NCI-H82 treated with DMSO at 0.1 percent for 48 hours (cell line): ENCODE measurements around the gene SCRN2.

Experiments
- DNase-seq: peaks from one replicate; lab custom pipeline; 2025; ENCODE audit not compliant: unreplicated experiment; lab: John Stamatoyannopoulos, UW

Gene SCRN2

DNA sequence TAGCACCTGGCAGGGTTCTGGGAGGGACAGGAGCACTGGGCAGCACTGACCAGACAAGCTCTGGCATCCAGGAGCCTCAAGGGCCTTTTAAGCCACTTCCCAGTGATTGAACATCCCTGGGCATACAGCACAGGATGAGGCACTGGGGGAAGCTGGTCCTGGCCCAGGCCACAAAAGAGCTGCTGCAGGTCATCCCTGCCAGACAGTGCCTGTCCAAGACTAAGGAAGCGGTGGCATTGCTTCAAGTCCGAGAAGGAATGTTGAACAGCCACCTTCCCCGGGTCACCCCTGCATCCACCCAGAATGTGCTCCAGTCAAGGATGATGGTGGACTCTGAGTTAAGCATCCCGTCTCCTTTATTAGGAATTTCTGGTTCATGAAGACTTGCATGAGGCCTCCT lies 18.3 kb downstream of the SCRN2 start:
- DNase-seq = no peak

DNA sequence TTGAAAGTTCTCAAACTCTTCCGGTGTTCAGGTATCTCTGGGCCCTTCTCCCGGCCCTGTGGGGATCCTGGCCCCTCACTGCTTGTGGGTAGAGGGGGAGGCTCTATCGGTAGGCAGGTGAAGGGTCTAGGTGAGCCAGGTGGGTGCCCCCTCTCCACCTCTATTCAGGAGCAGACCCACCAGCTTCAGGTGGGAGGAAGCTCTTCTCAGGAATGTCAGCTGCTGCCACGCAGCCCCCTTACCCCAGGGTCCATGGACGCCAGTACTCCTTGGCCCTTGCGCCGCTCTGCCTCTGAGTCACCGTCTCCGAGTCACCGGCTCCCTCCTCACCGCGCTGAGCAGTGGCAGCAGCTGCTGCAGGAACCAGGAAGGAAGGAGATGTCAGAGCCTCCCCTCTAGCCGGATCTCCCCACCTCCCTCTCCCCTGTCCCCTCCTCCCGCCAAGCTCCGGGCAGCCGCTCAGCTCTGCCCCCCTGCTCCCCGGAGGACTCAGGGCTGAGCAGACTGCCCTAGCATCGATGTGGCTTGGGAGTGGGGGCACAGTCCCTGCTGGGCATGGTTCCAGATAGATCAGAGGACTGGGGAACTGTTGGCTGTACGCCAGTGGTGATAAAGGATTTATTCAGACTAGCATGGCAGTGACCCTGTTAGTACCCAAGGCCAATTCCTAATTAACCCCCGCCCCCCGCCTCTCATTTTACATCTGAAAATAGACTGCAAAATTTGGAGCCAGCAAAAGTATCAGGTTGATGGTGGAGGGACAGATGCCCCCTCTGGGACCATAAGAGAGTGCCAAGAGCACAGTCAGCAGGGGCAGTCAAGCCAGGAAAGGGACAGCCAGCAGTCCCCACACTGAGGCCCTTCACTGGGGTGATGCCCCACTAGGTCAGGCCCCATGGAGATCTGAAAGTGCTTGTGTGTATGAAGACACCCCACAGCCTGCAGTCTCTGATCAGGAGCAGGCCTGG lies 19.4 kb downstream of the SCRN2 start, which contains the start of gene OSBPL7:
Gene OSBPL7, minus strand, starts transcription at position 371 of the 968 bp plus-strand sequence. CDS start 1,516 bp downstream, outside the sequence.
- peak; percentile 75 for DNase-seq

DNA sequence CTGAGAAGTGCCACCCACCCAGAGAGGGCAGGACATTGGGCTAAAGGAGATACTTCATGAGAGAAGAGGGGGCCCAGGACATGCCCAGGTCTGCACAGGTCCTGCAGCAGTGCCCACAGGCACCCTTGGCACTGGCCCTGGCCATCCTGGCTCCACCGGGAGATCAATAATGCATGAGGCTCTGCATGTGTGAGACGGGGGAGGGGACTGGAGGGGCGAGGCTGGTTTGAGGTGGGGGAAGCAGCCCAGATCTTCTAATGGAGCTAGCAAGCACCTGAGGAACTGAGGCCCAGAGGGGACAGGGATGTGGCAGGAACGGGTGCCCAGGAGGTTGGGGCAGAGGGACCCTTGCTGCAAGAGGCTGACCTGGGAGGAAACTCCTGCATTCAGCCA lies 20.0 kb downstream of the SCRN2 start:
- DNase-seq = no peak

DNA sequence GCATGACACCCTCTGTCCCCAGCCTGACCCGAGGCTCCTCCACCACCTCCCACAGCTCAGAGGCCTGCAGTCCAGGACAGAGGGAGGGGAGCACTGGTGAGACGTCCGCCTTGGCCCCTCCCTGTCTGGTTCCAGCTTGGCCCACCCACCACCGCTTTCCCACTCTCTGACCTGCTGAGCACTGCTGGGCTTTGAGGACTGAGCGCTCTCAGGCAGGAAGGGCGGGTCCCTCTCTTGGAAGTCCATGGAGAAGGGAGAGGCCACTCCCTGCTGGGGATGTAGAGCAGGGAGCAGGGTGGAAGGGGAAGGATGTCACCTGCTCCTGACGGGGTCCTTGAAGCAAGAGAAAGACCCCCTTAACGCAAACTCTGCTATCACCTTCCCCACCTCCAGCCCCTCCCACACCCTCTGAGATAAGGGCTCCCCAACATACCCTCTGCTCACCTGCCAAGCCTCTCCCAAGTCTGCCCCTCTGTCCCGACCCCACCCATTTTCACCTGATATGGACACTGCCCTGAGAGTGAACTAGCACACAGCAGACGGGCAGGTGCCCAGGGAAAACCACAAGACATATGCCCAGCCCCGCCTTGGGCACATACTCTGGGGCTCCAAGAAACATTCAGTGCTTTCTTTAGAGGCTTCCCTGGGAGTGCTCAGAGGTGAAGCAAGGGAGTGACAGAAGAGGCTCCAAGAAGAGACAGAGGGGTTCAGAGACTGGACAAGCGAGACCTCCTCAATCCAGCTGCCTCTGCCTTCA lies 20.9 kb downstream of the SCRN2 start:
- no peak for DNase-seq

DNA sequence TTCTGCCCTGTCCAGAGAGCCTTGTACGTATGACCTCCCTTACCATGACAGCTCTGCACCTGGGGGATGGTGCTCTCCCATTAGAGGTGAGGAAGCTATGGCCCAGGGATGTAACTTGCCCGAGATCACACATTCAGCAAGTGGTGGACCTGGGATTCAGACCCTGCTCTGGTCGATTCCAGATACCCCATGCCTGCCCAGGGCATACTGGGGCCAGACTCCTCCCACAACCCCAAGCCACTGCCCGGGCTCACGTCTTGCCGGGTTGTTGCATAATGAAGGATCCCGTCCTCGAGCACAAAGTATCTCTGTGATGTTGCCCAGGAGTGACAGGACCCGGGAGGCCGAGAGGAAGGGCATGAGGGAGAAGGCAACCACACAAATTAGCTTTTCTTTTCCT lies 21.6 kb downstream of the SCRN2 start:
- no peak for DNase-seq

DNA sequence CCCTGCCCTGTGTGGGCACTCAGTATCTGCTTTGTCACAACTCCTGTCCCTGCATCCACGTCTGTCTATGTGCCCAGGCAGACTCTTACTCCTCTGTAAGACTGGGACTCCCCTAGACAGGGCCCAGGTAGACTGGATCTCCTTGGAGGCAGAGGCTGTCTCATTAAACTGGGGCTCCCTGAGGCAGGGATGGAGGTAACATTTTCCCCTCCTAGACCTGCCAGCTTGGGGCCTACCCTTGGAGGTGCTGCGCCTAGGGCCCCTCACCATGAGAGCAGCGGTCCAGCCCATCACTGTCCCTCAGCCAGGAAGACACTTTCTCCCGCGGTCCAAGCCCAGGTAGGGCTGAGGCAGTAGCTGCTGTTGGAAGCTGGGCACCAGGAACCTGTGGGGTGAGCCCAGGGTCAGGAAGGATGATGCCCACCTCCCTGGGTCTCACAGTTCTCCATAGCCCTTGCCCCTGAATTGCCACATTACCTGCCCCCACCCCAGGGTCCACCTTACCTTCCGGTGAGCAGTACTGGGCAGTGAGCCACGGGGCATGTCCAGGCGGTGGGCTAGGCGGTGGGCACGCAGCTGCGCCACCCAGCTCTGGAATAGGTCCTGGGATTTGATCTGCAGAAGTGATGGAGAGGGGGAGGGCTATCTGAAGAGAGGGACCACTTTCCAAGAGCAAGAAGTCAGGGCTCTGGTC lies 22.9 kb downstream of the SCRN2 start:
- no peak for DNase-seq

DNA sequence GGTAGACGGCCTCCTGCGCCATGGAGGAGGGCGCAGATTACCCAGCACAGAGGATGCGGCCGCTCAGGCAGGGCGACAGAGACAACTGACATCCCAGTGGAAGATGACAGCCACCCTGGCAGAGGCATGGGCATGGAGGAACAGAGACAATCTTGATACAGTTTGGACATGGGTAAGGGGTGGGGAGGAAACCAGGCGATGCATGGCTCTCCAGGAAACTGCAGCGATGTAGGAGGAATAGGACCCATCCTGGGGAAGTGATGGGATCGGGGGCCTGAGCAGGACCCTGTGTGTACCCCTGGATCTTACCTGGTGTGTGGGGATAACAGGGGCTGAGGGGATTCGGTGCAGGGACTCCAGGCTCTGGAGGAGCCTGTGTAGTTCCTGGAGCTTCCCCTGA lies 24.1 kb downstream of the SCRN2 start:
- no peak for DNase-seq

DNA sequence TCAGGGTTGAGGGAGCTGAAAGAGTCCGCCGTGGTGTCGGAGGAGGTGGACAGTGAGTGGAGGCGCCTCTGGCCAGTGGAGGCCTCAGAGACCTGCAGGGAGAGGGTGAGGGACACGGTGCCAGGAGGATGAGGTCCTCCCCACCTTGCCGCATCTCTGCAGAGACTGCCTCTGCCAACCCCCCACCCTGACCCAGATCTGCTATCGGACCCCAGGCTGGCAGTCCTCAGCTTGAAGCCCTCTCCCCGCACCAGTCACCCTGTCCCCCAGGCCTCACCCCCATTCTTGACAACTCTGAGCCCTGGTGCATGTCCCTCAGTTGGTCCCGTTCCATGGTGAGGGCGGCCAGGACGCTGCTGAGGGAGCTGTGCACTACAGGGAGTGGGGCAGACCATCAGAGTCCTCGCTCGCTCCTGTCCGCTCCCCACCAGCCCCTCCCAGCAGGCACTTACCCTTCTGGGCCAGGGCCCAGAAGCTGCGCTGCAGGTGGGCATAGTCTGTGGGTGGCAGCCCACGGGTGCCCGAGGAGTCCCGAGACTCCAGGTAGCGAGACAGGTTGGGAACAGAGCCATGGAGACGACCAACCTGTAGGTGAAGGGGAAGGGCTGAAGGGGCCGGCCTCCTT lies 24.9 kb downstream of the SCRN2 start:
- DNase-seq = no peak

DNA sequence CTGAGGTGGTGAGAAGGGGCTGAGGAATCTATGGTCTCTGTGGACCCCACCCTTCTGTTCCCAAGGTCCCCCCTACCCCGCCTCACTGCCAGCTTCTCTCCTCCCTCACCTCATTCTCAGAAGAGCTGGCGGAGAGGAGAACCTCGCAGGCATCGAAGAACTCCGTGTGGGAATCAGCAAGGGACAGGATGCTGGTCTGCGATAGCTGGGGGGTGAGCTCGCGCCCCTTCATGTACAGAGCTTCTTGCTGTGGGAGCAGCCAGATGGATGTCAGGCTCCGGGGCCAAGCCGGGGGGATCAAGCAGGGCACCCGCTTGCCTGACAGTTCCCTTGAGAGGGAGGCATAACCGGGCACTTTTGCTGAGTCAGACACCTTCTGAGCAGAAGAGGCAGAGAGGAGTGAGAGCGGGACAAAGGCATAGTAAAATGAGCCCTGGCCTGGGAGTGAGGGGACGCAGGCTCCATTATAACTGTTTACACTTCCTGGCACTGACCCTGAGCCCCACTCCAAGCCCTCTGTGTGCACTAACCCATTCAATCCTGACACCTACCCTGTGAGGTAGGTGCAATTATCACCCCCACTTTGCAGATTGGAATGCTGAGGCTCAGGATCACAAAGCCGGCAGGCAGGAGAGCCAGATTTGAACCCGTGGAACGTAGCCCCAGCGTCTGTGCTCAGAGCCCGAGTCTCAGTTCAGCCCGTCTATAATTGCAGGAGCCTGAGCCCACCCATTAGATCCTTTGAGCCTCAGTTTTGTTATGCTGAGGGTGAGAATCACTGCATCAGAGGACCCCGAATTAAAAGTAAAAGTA lies 25.8 kb downstream of the SCRN2 start:
- no peak for DNase-seq

DNA sequence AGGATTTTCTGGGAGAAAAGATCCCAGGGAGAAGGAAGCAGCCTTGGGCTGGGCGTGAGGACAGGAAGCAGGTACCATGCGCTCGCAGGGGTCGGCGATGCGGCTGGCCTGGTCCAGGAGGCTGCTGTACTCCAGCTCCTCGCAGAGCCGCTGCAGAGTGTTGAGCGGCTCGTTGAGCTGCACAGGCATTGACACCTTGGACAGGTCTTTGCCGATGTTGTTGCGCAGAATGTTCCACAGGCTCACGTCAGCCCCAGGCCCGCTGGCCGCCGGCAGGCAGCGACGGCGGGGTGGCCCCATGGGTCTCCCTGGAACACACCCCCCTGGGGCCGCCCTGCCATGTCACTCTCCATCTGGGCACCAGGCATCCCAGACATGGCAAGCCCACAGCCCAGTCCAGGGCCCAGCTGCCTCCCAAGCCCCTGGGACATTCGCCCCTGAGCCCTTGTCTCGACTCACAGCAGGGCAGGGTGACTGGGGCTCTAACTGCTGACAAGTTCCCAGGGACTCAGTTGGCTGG lies 27.5 kb downstream of the SCRN2 start:
- DNase-seq = no peak

DNA sequence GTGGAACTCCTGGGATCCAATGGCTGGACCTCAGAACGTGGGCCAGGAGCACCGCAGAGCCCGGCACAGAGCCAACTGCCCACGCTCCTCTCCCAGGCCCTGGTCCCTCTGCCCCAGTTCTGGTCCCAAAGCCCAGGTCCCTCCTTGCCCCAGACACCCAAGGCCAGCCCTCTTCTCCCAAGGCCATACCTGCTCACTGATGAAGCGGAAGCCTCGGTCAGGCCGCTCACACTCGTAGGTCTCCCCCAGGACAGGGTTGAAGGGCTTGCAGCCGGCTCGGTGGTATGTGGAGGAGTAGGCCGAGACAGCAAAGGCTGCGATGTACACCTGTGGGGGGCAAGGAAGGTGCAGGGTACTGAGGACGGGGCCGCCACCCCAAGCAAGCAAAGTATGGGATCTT lies 28.0 kb downstream of the SCRN2 start:
- no peak for DNase-seq

DNA sequence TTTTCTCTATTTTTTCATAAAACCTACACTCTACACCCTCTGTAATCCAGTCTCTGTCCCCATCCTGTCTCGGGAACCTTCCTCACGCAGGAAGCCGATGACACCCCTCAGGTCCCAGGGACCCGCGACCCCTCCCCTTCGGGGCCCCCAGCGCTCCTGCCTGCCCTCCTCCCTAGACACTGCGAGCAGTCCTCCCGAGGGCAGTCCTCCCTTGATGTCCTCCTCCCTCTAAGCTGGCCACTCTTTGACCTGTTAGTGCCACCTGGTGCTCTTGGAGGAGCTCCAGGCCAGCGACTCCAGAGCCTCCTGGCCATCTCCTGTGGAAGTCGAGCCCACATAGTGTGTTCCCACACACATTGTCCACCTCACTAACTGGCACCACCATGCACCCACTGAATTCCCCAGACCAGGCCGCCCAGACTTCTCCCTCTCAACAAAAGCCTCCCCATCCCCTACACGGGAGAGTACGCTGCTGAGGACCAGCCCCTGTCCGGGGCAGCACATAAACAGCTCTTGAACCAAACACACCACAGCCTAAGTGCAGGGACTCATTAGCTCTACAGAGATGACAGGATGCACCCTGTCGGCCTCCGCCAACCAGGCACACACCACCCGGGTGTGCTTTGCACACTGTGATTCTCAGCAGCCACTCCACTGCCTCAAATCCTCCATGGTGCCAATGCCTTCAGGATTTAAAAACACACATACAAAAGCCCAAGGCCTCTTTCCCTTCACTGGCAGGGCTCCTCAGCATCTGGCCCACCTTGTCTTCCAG lies 28.7 kb downstream of the SCRN2 start:
- no peak for DNase-seq

DNA sequence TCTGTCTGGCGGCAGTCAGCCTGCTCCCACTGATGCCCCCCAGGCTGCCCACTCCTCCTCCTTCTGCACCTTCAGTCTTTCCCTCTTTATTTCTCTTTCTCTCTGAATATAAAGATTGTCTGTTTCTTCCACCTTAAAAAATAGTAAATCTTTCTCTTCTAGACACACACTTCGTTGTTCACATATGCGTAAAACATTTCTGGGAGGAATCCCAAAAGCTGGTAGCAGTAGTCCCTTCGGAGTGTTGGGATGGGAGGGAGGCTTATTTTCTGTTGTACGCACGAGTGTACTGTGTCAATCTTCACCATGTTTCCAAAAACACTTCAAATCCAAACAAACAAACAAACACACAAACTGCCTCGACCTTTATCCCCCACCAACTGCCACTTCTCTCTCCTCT lies 29.4 kb downstream of the SCRN2 start:
- no peak for DNase-seq

DNA sequence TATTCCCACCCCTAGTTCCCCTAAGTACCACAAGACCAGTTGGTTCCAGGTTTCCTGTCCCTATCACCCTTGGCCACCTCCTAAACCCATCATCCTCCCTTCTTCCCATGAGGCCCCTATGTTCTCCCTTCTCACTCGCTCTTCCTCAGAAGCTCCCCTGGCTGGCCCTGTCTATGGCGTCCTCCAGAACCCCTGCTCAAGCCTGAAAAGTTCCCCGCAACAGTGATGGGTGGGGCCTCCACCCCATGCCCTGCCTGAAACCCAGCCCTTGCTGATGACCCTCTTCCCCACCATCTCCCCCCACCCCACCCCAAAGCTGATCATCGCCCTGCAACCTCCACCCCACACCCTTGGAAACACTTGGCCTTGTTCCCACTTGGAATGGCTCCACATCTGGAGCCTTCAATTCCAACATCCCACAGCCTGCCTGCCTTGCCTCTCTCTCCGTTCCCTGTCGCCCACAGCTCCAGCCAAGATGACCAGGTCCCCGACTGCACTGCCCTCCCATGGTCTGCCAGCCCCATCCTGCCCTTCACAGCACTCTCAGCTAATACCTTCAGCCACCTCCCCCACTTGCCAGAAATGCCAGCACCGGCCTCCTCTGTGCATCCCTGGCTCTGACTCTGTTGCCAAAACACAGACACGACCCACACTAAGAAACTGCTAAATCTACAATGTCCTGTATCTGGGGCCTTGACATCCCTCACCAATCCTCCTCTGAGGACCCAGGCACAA lies 30.0 kb downstream of the SCRN2 start:
- no peak for DNase-seq

DNA sequence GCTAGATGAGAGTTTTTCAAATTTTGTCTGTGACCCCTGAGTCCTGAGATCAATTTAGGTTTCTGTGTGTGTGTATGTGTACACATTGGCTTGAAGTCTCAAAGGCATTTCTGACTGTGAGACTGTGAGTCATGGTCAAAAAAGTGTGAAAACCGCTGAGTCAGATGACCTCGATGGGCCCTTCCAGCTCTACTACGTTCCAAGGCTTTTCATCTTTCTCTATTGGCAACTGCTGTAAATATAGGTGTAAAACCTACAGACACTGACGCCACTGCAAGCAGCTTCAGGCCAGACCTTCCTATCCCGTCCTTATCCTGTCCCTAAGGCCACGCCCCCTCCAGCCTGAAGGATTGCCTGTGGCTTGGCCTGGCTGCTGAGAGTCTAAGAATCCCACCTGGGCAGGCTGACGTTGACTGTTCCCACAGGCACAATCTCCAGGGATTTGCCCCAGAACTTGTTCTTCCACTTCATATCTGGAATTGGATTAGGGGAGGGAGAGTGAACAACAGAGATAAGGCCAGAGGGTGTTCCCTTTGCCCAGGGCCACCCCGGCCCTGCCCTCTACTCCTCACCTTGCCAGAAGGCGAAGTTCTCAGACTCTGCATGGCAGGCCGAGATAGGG lies 30.8 kb downstream of the SCRN2 start:
- no peak for DNase-seq

DNA sequence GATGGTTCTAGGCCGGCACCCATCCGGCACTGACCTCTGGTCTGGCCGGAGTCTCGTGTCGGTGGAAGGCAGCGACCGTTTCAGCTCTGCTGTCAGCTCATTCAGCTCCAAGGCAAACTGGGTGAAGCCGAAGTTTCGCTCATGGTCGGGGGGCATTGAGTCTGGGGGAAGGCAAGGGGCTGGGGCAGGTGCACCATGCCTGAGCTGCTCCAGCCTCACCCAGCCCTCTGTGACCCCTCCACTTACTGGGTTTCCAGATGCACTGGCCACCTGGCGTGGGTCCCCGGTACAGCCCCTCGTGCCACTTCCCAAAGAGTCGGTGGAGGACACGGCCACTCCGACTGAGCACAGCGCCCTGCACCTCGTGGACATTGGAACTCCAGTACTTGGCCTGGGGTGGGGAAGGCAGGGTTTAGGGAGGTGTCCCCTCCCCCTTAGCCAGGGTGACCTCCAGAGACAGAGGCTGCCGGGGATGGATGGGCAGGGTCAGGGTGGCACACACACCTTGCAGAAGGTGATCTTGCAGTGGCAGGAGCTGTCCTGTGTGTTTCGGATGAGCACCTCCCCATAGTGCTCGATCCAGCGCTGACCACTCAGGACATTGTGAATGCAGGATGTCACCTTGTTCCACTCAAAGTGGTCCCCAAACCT lies 32.1 kb downstream of the SCRN2 start:
- DNase-seq = no peak

DNA sequence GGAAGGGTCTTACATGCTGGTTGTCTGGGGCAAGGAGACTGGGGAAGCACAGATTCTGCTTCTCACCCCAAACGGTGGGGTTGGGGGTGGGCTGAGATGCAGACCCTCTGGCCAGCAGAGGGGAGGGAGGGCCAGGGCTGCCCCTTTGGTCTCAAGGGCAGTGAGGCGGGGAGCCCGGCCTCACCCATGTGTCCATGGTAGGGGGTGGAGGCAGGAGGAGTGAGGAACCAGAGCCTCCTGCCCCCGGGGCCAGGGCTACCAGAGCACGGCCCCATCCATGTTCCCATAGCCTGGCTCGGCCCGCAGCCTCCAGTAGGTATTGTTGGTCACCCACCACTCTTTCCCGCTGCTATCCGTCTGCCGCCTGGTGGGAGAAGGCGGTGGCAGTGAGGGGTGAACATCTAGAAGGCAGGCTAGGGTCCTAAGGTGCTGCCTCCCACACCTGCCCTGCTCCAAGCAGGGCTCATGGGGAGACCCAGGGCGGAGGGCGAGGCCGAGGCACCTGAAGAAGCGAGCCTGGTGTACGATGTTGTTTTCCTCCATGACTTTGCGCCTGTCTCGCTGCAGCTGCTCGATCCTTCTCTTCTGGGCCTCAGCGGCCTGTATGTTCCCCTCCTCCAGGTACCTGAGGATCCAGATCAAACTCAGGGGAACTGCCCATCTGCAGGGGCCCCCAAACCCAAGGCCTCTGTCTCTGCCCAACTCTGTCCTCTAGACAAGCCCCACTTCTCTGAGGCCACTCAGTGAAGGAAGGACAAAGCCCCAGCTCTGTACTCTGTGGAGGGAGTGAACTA lies 32.8 kb downstream of the SCRN2 start:
- DNase-seq = no peak
